ENCODE results near the gene NRTN. TPM values are rescaled to one million over a fixed set of nuclear protein-coding genes. Genes with fewer than 3 reads are reported as not detected.
A peak's percentile ranks its signal among the peaks of the same experiment; 100 is the strongest.

Gene NRTN
- total and polyA plus RNA-seq, 2 of the 13 experiments (the other 11 are each of a cell fraction or from before 2014, with no cell fraction given): 4.1 to 5.3 TPM

DNA sequence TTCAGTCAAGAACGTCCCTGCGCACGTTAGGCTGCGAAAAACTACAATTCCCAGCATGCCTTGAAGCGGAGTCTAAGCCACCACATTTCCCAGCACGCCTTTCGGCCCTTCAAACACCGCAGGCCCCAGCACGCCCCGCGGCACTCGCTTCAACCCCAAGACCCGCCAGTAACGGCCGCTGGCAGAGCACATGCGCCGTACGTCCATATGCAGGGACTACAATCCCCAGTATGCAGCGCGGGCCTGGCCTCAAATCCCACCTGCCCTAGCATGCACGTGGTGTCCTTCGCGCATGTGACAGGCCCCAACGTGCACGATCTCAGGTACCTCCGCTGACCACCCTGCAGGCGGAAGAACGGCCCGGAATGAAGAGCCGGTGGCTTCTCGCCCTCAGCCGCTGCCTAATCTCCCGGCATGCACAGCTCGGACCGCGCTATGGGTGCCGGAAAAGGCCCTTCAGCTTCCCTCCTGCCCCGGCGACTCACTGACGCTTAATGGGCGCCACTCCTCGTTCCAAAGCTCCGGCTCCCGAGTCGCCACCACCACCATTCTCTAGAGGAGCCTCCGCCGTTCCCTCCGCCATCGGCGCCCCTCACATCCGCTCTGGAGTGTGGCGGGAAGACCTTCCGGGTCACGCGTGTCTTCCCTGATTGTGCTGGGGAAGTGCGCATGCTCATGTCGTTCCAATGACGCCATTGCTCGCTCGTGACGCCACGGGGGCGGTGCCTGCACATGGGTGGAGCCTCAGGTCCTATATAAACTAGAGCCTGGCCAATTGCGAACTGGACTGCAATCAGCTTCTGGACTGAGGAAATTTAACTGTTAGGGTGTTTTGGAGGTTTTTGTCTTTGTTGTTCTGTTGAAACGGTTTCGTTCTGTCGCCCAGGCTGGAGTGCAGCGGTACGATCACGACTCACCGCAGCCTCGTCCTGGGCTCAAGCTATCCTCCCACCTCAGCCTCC, 14.0 kb upstream of the NRTN start, which contains the start of gene DUS3L (continued):
- TF ChIP-seq ZNF431 (CRISPR knock-in tag; IDR thresholded peaks at IDR 0.05; ENCODE audit: borderline replicate concordance, low read depth) (peak; percentile 74; the same call in 1 of the 2 replicates), NR2C2 (CRISPR knock-in tag; IDR thresholded peaks at IDR 0.05; ENCODE audit: borderline replicate concordance) (peak; percentile 99), ZNF251 (CRISPR knock-in tag; IDR thresholded peaks at IDR 0.05) (no peak), GPN1 (CRISPR knock-in tag; IDR thresholded peaks at IDR 0.05; ENCODE audit: borderline replicate concordance) (0 out of 2 replicates have a peak, but pooled peaks have one; percentile 16), ZNF569 (CRISPR knock-in tag; IDR thresholded peaks at IDR 0.05; ENCODE audit: borderline replicate concordance) (no peak), MBD4 (IDR thresholded peaks at IDR 0.05; ENCODE audit: borderline replicate concordance, low read length) (no peak), SRSF4 (IDR thresholded peaks at IDR 0.05; ENCODE audit: low read depth, low read length, poor library complexity, severe bottlenecking) (no peak), ZNF781 (CRISPR knock-in tag; IDR thresholded peaks at IDR 0.05; ENCODE audit: borderline replicate concordance, not compliant biosample characterization) (peak; percentile 87), ZSCAN22 (CRISPR knock-in tag; IDR thresholded peaks at IDR 0.05) (peak; percentile 98)
- TF ChIP-seq, protein P1, sequence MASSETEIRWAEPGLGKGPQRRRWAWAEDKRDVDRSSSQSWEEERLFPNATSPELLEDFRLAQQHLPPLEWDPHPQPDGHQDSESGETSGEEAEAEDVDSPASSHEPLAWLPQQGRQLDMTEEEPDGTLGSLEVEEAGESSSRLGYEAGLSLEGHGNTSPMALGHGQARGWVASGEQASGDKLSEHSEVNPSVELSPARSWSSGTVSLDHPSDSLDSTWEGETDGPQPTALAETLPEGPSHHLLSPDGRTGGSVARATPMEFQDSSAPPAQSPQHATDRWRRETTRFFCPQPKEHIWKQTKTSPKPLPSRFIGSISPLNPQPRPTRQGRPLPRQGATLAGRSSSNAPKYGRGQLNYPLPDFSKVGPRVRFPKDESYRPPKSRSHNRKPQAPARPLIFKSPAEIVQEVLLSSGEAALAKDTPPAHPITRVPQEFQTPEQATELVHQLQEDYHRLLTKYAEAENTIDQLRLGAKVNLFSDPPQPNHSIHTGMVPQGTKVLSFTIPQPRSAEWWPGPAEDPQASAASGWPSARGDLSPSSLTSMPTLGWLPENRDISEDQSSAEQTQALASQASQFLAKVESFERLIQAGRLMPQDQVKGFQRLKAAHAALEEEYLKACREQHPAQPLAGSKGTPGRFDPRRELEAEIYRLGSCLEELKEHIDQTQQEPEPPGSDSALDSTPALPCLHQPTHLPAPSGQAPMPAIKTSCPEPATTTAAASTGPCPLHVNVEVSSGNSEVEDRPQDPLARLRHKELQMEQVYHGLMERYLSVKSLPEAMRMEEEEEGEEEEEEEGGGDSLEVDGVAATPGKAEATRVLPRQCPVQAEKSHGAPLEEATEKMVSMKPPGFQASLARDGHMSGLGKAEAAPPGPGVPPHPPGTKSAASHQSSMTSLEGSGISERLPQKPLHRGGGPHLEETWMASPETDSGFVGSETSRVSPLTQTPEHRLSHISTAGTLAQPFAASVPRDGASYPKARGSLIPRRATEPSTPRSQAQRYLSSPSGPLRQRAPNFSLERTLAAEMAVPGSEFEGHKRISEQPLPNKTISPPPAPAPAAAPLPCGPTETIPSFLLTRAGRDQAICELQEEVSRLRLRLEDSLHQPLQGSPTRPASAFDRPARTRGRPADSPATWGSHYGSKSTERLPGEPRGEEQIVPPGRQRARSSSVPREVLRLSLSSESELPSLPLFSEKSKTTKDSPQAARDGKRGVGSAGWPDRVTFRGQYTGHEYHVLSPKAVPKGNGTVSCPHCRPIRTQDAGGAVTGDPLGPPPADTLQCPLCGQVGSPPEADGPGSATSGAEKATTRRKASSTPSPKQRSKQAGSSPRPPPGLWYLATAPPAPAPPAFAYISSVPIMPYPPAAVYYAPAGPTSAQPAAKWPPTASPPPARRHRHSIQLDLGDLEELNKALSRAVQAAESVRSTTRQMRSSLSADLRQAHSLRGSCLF (CRISPR knock-in tag; IDR thresholded peaks at IDR 0.05; ENCODE audit: borderline replicate concordance): no peak
- TF ChIP-seq, protein P2, sequence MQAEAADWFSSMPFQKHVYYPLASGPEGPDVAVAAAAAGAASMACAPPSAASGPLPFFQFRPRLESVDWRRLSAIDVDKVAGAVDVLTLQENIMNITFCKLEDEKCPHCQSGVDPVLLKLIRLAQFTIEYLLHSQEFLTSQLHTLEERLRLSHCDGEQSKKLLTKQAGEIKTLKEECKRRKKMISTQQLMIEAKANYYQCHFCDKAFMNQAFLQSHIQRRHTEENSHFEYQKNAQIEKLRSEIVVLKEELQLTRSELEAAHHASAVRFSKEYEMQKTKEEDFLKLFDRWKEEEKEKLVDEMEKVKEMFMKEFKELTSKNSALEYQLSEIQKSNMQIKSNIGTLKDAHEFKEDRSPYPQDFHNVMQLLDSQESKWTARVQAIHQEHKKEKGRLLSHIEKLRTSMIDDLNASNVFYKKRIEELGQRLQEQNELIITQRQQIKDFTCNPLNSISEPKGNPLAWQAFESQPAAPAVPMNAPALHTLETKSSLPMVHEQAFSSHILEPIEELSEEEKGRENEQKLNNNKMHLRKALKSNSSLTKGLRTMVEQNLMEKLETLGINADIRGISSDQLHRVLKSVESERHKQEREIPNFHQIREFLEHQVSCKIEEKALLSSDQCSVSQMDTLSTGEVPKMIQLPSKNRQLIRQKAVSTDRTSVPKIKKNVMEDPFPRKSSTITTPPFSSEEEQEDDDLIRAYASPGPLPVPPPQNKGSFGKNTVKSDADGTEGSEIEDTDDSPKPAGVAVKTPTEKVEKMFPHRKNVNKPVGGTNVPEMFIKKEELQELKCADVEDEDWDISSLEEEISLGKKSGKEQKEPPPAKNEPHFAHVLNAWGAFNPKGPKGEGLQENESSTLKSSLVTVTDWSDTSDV (CRISPR knock-in tag; IDR thresholded peaks at IDR 0.05): peak; percentile 96; the same call in 1 of the 2 replicates
- TF ChIP-seq, protein P3, sequence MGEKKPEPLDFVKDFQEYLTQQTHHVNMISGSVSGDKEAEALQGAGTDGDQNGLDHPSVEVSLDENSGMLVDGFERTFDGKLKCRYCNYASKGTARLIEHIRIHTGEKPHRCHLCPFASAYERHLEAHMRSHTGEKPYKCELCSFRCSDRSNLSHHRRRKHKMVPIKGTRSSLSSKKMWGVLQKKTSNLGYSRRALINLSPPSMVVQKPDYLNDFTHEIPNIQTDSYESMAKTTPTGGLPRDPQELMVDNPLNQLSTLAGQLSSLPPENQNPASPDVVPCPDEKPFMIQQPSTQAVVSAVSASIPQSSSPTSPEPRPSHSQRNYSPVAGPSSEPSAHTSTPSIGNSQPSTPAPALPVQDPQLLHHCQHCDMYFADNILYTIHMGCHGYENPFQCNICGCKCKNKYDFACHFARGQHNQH (CRISPR knock-in tag; IDR thresholded peaks at IDR 0.05): peak; percentile 93
- TF ChIP-seq, protein P4, sequence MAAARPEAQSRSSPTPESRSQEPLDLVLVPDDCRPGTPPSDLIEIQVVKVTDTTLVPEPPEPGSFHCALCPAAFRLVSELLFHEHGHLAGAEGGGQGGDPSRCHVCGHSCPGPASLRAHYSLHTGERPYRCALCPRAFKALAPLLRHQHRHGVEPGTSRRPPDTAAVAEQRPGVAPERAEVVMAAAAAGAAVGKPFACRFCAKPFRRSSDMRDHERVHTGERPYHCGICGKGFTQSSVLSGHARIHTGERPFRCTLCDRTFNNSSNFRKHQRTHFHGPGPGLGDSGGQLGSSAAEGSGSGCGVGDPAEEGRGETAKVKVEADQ (CRISPR knock-in tag; IDR thresholded peaks at IDR 0.05; ENCODE audit: borderline replicate concordance): peak; percentile 85
